GM23338 (cell line): ENCODE data around the gene AIG1. TPM values are rescaled to one million over a fixed set of nuclear protein-coding genes. Genes with fewer than 3 reads are reported as not detected.

Experiments used
- ATAC-seq: fragments of 200-7000 bp; cut with Tn5 transposase; 3 replicates; pipeline ENCODE4 v1.9.1; 2020
- DNase-seq: peaks from one replicate; pipeline ENCODE4 v3.0.0-alpha.2; 2015; ENCODE audit warnings: low spot score
- H2AFZ ChIP-seq: fragments of 200-600 bp; sonication (generic); 2 replicates; pipeline ENCODE4 v1.8.0; 2016; ENCODE audit warnings: antibody characterized with exemption, mild to moderate bottlenecking, moderate library complexity
- H3F3A ChIP-seq: fragments of 200-600 bp; sonication (generic); replicated peaks from 2 replicates; pipeline ENCODE4 v1.8.0; 2017; ENCODE audit warnings: antibody characterized with exemption, mixed run types, low read depth
- H3K27ac ChIP-seq: fragments of 200-600 bp; sonication (generic); 2 replicates; pipeline ENCODE4 v1.6.1; 2016; ENCODE audit warnings: low read depth
- H3K27me3 ChIP-seq: fragments of 200-600 bp; sonication (generic); 2 replicates; pipeline ENCODE4 v1.8.0; 2016; ENCODE audit warnings: mild to moderate bottlenecking, mixed run types, moderate library complexity; ENCODE audit not compliant: insufficient read depth
- H3K36me3 ChIP-seq: fragments of 200-600 bp; sonication (generic); 2 replicates; pipeline ENCODE4 v1.8.0; 2016; ENCODE audit warnings: mild to moderate bottlenecking; ENCODE audit not compliant: insufficient read depth
- H3K4me1 ChIP-seq: fragments of 200-600 bp; sonication (generic); 2 replicates; pipeline ENCODE4 v1.8.0; 2016; ENCODE audit warnings: mild to moderate bottlenecking, moderate library complexity; ENCODE audit not compliant: insufficient read depth
- H3K4me2 ChIP-seq: fragments of 200-600 bp; sonication (generic); 2 replicates; pipeline ENCODE4 v1.7.1; 2017; ENCODE audit warnings: mixed run types
- H3K4me3 ChIP-seq: fragments of 200-600 bp; sonication (generic); 2 replicates; pipeline ENCODE4 v1.6.1; 2016; ENCODE audit warnings: mixed run types
- H3K79me2 ChIP-seq: fragments of 200-600 bp; sonication (generic); replicated peaks from 2 replicates; pipeline ENCODE4 v1.8.0; 2017; ENCODE audit warnings: mild to moderate bottlenecking; ENCODE audit not compliant: insufficient read depth
- H3K9me2 ChIP-seq: fragments of 200-600 bp; sonication (generic); 2 replicates; pipeline ENCODE4 v1.8.0; 2017; ENCODE audit not compliant: insufficient read depth
- H4K20me1 ChIP-seq: fragments of 200-600 bp; sonication (generic); replicated peaks from 2 replicates; pipeline ENCODE4 v1.8.0; 2017; ENCODE audit warnings: mild to moderate bottlenecking; ENCODE audit not compliant: insufficient read depth
- H3K27ac Mint-ChIP-seq: 2 replicates; pipeline ENCODE4 v1.8.0; 2020; ENCODE audit warnings: inconsistent platforms, mild to moderate bottlenecking, moderate library complexity, mixed read lengths
- H3K27me3 Mint-ChIP-seq: 3 replicates; pipeline ENCODE4 v1.8.0; 2022; ENCODE audit warnings: low read depth, mild to moderate bottlenecking, moderate library complexity, mixed read lengths, inconsistent platforms; ENCODE audit not compliant: insufficient read depth, poor library complexity
- H3K36me3 Mint-ChIP-seq: 3 replicates; pipeline ENCODE4 v1.8.0; 2021; ENCODE audit warnings: low read depth, mild to moderate bottlenecking, inconsistent platforms, moderate library complexity, mixed read lengths
- H3K4me1 Mint-ChIP-seq: 3 replicates; pipeline ENCODE4 v1.8.0; 2020; ENCODE audit warnings: mild to moderate bottlenecking, inconsistent platforms, mixed read lengths
- H3K4me3 Mint-ChIP-seq: 3 replicates; pipeline ENCODE4 v1.8.0; 2021; ENCODE audit warnings: moderate library complexity, mild to moderate bottlenecking, inconsistent platforms, mixed read lengths
- H3K9me3 Mint-ChIP-seq: 3 replicates; pipeline ENCODE4 v1.8.0; 2020; ENCODE audit warnings: moderate library complexity, mild to moderate bottlenecking, inconsistent platforms, mixed read lengths
- CREB1 ChIP-seq: fragments of 250-450 bp; sonication (Bioruptor Pico); IDR thresholded peaks from 2 replicates; pipeline ENCODE4 v1.5.0; 2020; ENCODE audit warnings: low read depth, mild to moderate bottlenecking, moderate library complexity
- ETS1 ChIP-seq: IDR thresholded peaks from 2 replicates; pipeline ENCODE4 v1.6.1; 2016; ENCODE audit warnings: antibody characterized with exemption
- EZH2 ChIP-seq: fragments of 200-600 bp; sonication (generic); IDR thresholded peaks from one replicate; pipeline ENCODE4 v1.8.0; 2017; ENCODE audit warnings: antibody characterized with exemption, mild to moderate bottlenecking, low read depth; ENCODE audit not compliant: unreplicated experiment
- EZH2phosphoT487 ChIP-seq: fragments of 200-600 bp; sonication (generic); IDR thresholded peaks from one replicate; pipeline ENCODE4 v1.8.1; 2018; ENCODE audit warnings: antibody characterized with exemption; ENCODE audit not compliant: unreplicated experiment
- JUNB ChIP-seq: IDR thresholded peaks from one replicate; pipeline ENCODE4 v1.6.1; 2016; ENCODE audit warnings: antibody characterized with exemption; ENCODE audit not compliant: unreplicated experiment
- NANOG ChIP-seq: IDR thresholded peaks from 2 replicates; pipeline ENCODE4 v1.6.1; 2016; ENCODE audit warnings: antibody characterized with exemption, borderline replicate concordance
- POLR2AphosphoS5 ChIP-seq: IDR thresholded peaks from 2 replicates; pipeline ENCODE4 v1.6.1; 2016; ENCODE audit warnings: antibody characterized with exemption, low read depth
- STAT1 ChIP-seq: IDR thresholded peaks from one replicate; pipeline ENCODE4 v1.6.1; 2016; ENCODE audit warnings: antibody characterized with exemption; ENCODE audit not compliant: unreplicated experiment
- ZNF114 ChIP-seq: fragments of 250-450 bp; sonication (Bioruptor Pico); IDR thresholded peaks from 2 replicates; pipeline ENCODE4 v1.5.0; 2020; ENCODE audit warnings: mild to moderate bottlenecking, moderate library complexity
- ZNF331 ChIP-seq: fragments of 250-450 bp; sonication (Bioruptor Pico); IDR thresholded peaks from 2 replicates; pipeline ENCODE4 v1.5.0; 2020; ENCODE audit warnings: low read depth, mild to moderate bottlenecking, moderate library complexity
- polyA plus RNA-seq: library from polyadenylated mRNA; unstranded; fragments of >200 nt; fragmentation: Nextera tagmentation; extraction: Ambion mirVana; gene quantifications from 2 replicates; pipeline ENCODE4 v1.2.1, GENCODE V29; 2016
- total RNA-seq: library from RNA; depleted of rRNA; stranded (reverse); fragments of >200 nt; shearing (Covaris generic); gene quantifications from 2 replicates; pipeline ENCODE4 v1.2.3, GENCODE V29; 2014
- TF ChIP-seq, protein P1 (sequence below), 2 experiments: fragments of 200-600 bp in 1 of 2; sonication (generic) in 1 of 2; conservative IDR thresholded peaks; 2 replicates each; pipeline versions ENCODE4 v1.5.1 to v1.6.1; 2016 to 2017; ENCODE audit warnings: antibody characterized with exemption in 2 of 2, low read depth in 2 of 2, mild to moderate bottlenecking in 2 of 2, moderate library complexity in 1 of 2
- TF ChIP-seq, protein P2 (sequence below): IDR thresholded peaks from one replicate; pipeline ENCODE4 v1.6.1; 2018; ENCODE audit warnings: antibody characterized with exemption; ENCODE audit not compliant: unreplicated experiment

Gene AIG1
- total and polyA plus RNA-seq, 2 experiments from 2014 or later, result 65.2 to 88.4 TPM

- Mint-ChIP-seq H3K9me3 (no peaks in the 10 kb centered on the region), H3K4me3 (no peak overlapping the region), H3K27ac (no peak overlapping the region), H3K27me3 (no peaks in the 10 kb centered on the region), H3K36me3 (no peaks in the 10 kb centered on the region), H3K4me1 (peaks cover 29% of the 10 kb centered on the region)
- DNase-seq, result no peak
- no peak for ATAC-seq
- H3K4me2 ChIP-seq, result no peak overlapping the region
- peaks cover 6% of the 10 kb centered on the region for H3K9me2 ChIP-seq
- no peaks in the 10 kb centered on the region for H3K36me3 ChIP-seq
- TF ChIP-seq POLR2AphosphoS5 (no peak), CREB1 (CRISPR knock-in tag) (no peak), NANOG (no peak), ETS1 (no peak), ZNF331 (CRISPR knock-in tag) (no peak), EZH2phosphoT487 (no peak), EZH2 (no peak)
- TF ChIP-seq, protein P1, sequence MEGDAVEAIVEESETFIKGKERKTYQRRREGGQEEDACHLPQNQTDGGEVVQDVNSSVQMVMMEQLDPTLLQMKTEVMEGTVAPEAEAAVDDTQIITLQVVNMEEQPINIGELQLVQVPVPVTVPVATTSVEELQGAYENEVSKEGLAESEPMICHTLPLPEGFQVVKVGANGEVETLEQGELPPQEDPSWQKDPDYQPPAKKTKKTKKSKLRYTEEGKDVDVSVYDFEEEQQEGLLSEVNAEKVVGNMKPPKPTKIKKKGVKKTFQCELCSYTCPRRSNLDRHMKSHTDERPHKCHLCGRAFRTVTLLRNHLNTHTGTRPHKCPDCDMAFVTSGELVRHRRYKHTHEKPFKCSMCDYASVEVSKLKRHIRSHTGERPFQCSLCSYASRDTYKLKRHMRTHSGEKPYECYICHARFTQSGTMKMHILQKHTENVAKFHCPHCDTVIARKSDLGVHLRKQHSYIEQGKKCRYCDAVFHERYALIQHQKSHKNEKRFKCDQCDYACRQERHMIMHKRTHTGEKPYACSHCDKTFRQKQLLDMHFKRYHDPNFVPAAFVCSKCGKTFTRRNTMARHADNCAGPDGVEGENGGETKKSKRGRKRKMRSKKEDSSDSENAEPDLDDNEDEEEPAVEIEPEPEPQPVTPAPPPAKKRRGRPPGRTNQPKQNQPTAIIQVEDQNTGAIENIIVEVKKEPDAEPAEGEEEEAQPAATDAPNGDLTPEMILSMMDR (conservative IDR thresholded peaks at IDR 0.05; ENCODE audit: low read depth in 2 of 2), result no peak
- no peaks in the 10 kb centered on the region for H3K79me2 ChIP-seq
- H3K4me1 ChIP-seq, result peaks cover 31% of the 10 kb centered on the region; the same call in 1 of the 2 replicates
- no peak overlapping the region for H2AFZ ChIP-seq
- H3K27me3 ChIP-seq, result no peaks in the 10 kb centered on the region
- no peak overlapping the region for H3K27ac ChIP-seq
- H4K20me1 ChIP-seq, result 0 out of 2 replicates have a peak, but pooled peaks cover 6% of the 10 kb centered on the region
- no peak overlapping the region for H3K4me3 ChIP-seq
- no peaks in the 10 kb centered on the region for H3F3A ChIP-seq
Observed at GRCh38 chr6:143222310-143222709, 161.6 kb downstream of the AIG1 start.

DNA sequence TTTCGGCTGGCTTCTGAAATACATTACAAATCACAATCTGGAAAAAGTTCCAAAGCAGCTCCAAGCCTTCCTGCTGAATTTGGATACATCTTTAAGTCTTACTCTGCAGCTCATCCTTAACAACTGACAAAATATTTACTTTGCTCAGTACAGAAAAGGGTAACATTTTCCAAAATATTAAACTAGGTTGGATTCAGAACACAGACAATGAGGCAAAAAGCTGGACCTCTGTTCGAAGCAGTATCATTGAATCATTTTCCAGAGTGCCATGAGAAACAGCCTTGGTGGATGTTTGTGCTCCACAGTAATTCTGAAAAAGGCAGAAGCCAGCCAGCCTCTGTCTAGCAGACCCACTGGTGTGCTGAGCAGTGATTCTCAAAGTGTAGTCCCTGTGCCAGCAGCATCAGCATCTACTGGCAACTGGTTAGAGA is 162.1 kb downstream of the AIG1 start:
- Histone ChIP-seq H3K4me3 (no peak overlapping the region), H3K79me2 (no peaks in the 10 kb centered on the region), H3K27me3 (no peaks in the 10 kb centered on the region), H3F3A (no peaks in the 10 kb centered on the region), H3K4me1 (peaks cover 31% of the 10 kb centered on the region; the same call in 1 of the 2 replicates), H3K36me3 (no peaks in the 10 kb centered on the region), H2AFZ (no peak overlapping the region), H3K27ac (no peak overlapping the region), H3K4me2 (no peak overlapping the region), H3K9me2 (peaks cover 6% of the 10 kb centered on the region), H4K20me1 (0 out of 2 replicates have a peak, but pooled peaks cover 5% of the 10 kb centered on the region)
- Mint-ChIP-seq H3K27ac (no peak overlapping the region), H3K4me3 (no peak overlapping the region), H3K9me3 (no peaks in the 10 kb centered on the region), H3K27me3 (no peaks in the 10 kb centered on the region), H3K4me1 (peaks cover 29% of the 10 kb centered on the region), H3K36me3 (no peaks in the 10 kb centered on the region)
- ATAC-seq (no peak), DNase-seq (no peak)
- TF ChIP-seq CREB1 (CRISPR knock-in tag), result no peak
- TF ChIP-seq, protein P2, sequence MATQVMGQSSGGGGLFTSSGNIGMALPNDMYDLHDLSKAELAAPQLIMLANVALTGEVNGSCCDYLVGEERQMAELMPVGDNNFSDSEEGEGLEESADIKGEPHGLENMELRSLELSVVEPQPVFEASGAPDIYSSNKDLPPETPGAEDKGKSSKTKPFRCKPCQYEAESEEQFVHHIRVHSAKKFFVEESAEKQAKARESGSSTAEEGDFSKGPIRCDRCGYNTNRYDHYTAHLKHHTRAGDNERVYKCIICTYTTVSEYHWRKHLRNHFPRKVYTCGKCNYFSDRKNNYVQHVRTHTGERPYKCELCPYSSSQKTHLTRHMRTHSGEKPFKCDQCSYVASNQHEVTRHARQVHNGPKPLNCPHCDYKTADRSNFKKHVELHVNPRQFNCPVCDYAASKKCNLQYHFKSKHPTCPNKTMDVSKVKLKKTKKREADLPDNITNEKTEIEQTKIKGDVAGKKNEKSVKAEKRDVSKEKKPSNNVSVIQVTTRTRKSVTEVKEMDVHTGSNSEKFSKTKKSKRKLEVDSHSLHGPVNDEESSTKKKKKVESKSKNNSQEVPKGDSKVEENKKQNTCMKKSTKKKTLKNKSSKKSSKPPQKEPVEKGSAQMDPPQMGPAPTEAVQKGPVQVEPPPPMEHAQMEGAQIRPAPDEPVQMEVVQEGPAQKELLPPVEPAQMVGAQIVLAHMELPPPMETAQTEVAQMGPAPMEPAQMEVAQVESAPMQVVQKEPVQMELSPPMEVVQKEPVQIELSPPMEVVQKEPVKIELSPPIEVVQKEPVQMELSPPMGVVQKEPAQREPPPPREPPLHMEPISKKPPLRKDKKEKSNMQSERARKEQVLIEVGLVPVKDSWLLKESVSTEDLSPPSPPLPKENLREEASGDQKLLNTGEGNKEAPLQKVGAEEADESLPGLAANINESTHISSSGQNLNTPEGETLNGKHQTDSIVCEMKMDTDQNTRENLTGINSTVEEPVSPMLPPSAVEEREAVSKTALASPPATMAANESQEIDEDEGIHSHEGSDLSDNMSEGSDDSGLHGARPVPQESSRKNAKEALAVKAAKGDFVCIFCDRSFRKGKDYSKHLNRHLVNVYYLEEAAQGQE, result no peak
- no peak for TF ChIP-seq POLR2AphosphoS5
- TF ChIP-seq JUNB, result no peak
- TF ChIP-seq EZH2, result no peak
- no peak for TF ChIP-seq STAT1
- no peak for TF ChIP-seq NANOG
- no peak for TF ChIP-seq ZNF331 (CRISPR knock-in tag)
- TF ChIP-seq ZNF114 (CRISPR knock-in tag), result no peak
- TF ChIP-seq, protein P1 (conservative IDR thresholded peaks at IDR 0.05; ENCODE audit: low read depth in 2 of 2), result no peak
- no peak for TF ChIP-seq EZH2phosphoT487
